HG03139 (cell line): ENCODE results near the gene ACTR6.
A peak's percentile ranks its signal among the peaks of the same experiment; 100 is the strongest.
"Not testable (repeated sequence)": the region's sequence is repeated elsewhere in the genome, so short reads cannot be mapped to it uniquely, and the experiment has no call there.

Source experiments
- ATAC-seq: cut with Tn5 transposase; IDR thresholded peaks from one replicate; pipeline ENCODE4 v1.9.1; 2021; ENCODE audit not compliant: unreplicated experiment

The ACTR6 gene

GRCh38 chr12:100184549-100185145, 16.0 kb upstream of the ACTR6 start:
- ATAC-seq, result no peak

- ATAC-seq, result peak; percentile 84
These were observed 15.2 kb upstream of the ACTR6 start for GRCh38 chr12:100185361-100185894.

GRCh38 chr12:100186071-100186470, 14.5 kb upstream of the ACTR6 start:
- ATAC-seq, result no peak

- no peak for ATAC-seq
These were observed 13.5 kb upstream of the ACTR6 start for GRCh38 chr12:100187068-100187467.

GRCh38 chr12:100187857-100188519, 12.6 kb upstream of the ACTR6 start:
- no peak for ATAC-seq

GRCh38 chr12:100188888-100189635, 11.6 kb upstream of the ACTR6 start:
- not testable (repeated sequence) for ATAC-seq

GRCh38 chr12:100189636-100190394, 10.8 kb upstream of the ACTR6 start:
- no peak for ATAC-seq

- no peak for ATAC-seq
These were observed 7.5 kb upstream of the ACTR6 start for GRCh38 chr12:100193085-100193484.

- no peak for ATAC-seq
These were observed 3.1 kb upstream of the ACTR6 start for GRCh38 chr12:100197486-100197885.

- ATAC-seq, result no peak
These were observed 1.6 kb upstream of the ACTR6 start for GRCh38 chr12:100199023-100199346.

- peak; percentile 68 for ATAC-seq
These were observed 1.1 kb upstream of the ACTR6 start for GRCh38 chr12:100199347-100200149.

- no peak for ATAC-seq
These were observed 1.2 kb downstream of the ACTR6 start for GRCh38 chr12:100201604-100202423.

GRCh38 chr12:100207311-100207710, 6.7 kb downstream of the ACTR6 start:
- ATAC-seq, result no peak

- no peak for ATAC-seq
These were observed 8.2 kb downstream of the ACTR6 start for GRCh38 chr12:100208834-100209233.

- ATAC-seq, result no peak
These were observed 11.1 kb downstream of the ACTR6 start for GRCh38 chr12:100211698-100212097.

GRCh38 chr12:100213016-100213891, 12.6 kb downstream of the ACTR6 start:
- ATAC-seq, result no peak

GRCh38 chr12:100214518-100214917, 13.9 kb downstream of the ACTR6 start:
- no peak for ATAC-seq

- no peak for ATAC-seq
These were observed 14.6 kb downstream of the ACTR6 start for GRCh38 chr12:100215209-100215608.

- peak; percentile 71 for ATAC-seq
These were observed 15.7 kb downstream of the ACTR6 start for GRCh38 chr12:100216337-100216736.
